ENCODE measurements around the gene COPS4.

Gene COPS4

DNA sequence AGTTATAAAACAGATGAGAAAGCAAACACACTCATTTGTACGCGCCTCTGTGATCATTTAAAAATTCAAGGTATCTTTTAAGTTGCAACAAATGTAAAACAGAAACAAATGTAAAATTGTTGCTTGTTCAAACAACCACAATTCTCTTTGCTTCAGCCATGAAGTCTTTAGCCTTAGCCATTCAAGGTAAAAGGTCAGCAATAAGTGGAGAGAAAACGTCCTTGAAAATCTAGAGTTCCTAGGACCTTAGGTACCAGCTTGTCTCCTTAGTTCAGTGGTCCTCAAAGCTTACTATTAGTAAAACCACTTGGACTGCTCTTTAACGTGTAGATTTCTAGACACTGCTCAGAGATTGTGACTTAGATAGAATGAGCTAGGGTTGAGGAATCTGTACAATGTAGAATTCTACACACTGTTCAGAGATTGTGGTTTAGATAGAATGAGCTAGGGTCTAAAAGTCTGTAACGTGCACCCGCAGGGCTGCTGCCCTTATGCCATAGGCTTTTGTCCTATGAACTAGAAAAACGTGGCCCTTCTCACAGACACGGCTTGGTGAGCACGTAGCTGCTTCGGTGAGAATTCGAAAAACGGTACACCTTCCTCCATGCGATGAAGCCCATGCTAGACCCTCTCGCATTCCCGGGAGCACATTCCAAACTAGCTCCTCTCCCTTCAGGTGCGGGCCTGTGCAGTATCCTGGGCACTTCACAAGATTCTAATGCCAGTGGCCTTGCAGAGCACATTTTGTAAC, 77.9 kb downstream of the COPS4 start:
- H3K36me3 ChIP-seq (ENCODE audit: control insufficient read depth, insufficient read depth, low read length, severe bottlenecking): no peaks in the 10 kb centered on the region
- H3K9ac ChIP-seq (ENCODE audit: low read length): no peak overlapping the region
- DNase-seq (ENCODE audit: low read depth): peak; percentile 54
- peaks cover 16% of the 10 kb centered on the region for H3K4me1 ChIP-seq (ENCODE audit: control insufficient read depth, insufficient read depth, low read length)
- H3K27me3 ChIP-seq (replicated peaks; ENCODE audit: control insufficient read depth, insufficient read depth, low read length): no peaks in the 10 kb centered on the region
- no peaks in the 10 kb centered on the region for H3K9me3 ChIP-seq (ENCODE audit: control insufficient read depth, low read length)
- no peak overlapping the region for H3K4me3 ChIP-seq (ENCODE audit: low read length)

DNA sequence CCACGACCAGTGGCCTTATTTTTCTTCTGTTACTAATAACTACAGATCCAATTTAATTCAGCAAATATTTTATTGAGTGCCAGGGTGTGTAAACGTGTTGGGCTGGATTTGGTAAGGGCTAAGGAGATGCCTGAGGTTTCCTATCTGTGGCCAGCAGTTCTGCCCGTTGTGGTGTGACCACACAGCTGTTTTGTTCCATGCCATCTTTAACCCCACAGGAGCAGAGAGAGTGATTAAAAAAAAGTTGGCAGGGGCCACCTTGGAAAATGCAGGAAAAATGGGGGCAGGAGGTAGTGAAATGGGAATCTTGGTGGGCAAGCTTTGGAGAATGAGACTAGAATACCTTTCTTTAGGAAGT, 78.4 kb downstream of the COPS4 start:
- Histone ChIP-seq H3K36me3 (ENCODE audit: control insufficient read depth, insufficient read depth, low read length, severe bottlenecking) (no peaks in the 10 kb centered on the region), H3K9ac (ENCODE audit: low read length) (no peak overlapping the region), H3K4me1 (ENCODE audit: control insufficient read depth, insufficient read depth, low read length) (peaks cover 16% of the 10 kb centered on the region), H3K9me3 (ENCODE audit: control insufficient read depth, low read length) (no peaks in the 10 kb centered on the region), H3K4me3 (ENCODE audit: low read length) (no peak overlapping the region), H3K27me3 (replicated peaks; ENCODE audit: control insufficient read depth, insufficient read depth, low read length) (no peaks in the 10 kb centered on the region)
- DNase-seq (ENCODE audit: low read depth): no peak

DNA sequence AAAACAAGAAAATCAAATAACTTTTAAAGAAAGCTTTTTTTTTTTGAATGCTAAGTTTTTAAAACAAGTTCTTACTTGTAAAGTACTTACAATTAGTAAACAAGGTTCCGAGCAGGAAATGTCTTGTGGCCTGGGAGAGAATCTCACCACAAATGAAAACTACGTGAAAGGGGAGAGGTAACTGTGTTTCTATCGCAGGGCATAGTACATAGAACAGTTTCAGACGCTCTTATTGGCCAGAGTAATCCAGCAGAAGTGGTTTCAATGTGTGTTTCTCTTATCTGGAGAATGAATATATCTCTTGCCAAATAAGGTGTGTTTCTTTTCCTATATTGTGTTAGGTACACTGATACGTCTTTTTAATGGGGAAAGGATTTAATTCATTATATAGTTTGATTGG, 79.6 kb downstream of the COPS4 start, which contains the start of gene PLAC8:
PLAC8 (minus strand) TSS at position 154 of the 400 bp plus-strand sequence. CDS start 6,808 bp downstream, outside the sequence.
- Histone ChIP-seq H3K4me3 (ENCODE audit: low read length) (no peak within 1 kb of the TSS), H3K9ac (ENCODE audit: low read length) (peak within 1 kb of the TSS; percentile 44), H3K9me3 (ENCODE audit: control insufficient read depth, low read length) (no peaks in the 10 kb centered on the region), H3K4me1 (ENCODE audit: control insufficient read depth, insufficient read depth, low read length) (peaks cover 16% of the 10 kb centered on the region), H3K36me3 (ENCODE audit: control insufficient read depth, insufficient read depth, low read length, severe bottlenecking) (no peaks in the 10 kb centered on the region), H3K27me3 (replicated peaks; ENCODE audit: control insufficient read depth, insufficient read depth, low read length) (no peaks in the 10 kb centered on the region)
- DNase-seq (ENCODE audit: low read depth): no peak

DNA sequence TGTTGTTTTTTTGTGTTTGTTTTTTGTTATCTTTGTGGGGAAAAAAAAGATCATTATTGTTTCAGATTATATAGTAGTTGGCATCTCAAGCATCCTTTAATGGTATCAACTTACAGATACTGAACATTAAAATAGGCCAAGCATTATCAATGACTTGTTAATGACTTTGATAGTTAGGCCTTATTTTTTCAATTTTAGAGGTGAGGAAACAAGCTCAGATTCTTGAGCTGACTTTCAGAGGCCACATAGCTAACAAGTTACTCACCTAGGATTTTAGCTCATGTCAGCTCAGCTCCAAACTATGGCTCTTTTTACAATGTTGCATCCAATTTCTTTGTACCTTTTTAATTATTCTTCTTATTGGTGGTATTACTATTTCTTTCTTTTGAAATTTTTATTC, 80.0 kb downstream of the COPS4 start:
- Histone ChIP-seq H3K27me3 (replicated peaks; ENCODE audit: control insufficient read depth, insufficient read depth, low read length) (no peaks in the 10 kb centered on the region), H3K36me3 (ENCODE audit: control insufficient read depth, insufficient read depth, low read length, severe bottlenecking) (no peaks in the 10 kb centered on the region), H3K9ac (ENCODE audit: low read length) (peak overlapping the region; percentile 44), H3K4me3 (ENCODE audit: low read length) (no peak overlapping the region), H3K4me1 (ENCODE audit: control insufficient read depth, insufficient read depth, low read length) (peaks cover 16% of the 10 kb centered on the region), H3K9me3 (ENCODE audit: control insufficient read depth, low read length) (no peaks in the 10 kb centered on the region)
- peak; percentile 69 for DNase-seq (ENCODE audit: low read depth)

DNA sequence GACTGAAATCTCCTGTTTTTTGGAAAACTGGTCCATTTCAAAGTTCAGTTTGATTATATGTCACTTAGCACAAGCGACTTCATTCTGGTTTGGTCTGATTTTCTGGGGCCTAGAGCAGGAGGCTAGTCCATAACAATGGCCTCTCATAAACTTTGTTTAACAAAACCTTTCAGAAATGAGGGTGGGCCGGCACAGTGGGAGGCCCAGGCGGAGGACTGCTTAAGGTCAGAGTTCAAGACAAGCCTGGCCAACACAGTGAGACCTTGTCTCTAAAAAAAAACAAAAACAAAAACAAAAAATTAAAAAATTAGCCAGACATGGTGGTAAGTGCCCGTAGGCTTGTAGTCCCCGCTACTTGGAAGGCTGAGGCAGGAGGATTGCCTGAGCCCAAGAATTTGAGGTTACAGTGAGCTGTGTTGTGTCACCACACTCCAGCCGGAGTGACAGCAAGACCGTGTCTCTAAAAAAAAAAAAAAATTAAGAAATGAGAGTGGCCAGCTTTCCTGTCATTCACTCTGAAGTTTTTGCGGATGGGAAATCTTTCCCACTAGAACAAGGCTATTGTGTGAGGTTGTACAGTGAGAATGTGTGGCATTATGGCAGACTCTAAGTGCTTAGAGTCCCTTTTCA, 80.8 kb downstream of the COPS4 start:
- H3K9ac ChIP-seq (ENCODE audit: low read length): peak overlapping the region; percentile 44
- peaks cover 10% of the 10 kb centered on the region for H3K4me1 ChIP-seq (ENCODE audit: control insufficient read depth, insufficient read depth, low read length)
- H3K9me3 ChIP-seq (ENCODE audit: control insufficient read depth, low read length): no peaks in the 10 kb centered on the region
- H3K27me3 ChIP-seq (replicated peaks; ENCODE audit: control insufficient read depth, insufficient read depth, low read length): no peaks in the 10 kb centered on the region
- H3K36me3 ChIP-seq (ENCODE audit: control insufficient read depth, insufficient read depth, low read length, severe bottlenecking): no peaks in the 10 kb centered on the region
- DNase-seq (ENCODE audit: low read depth): no peak
- H3K4me3 ChIP-seq (ENCODE audit: low read length): no peak overlapping the region

DNA sequence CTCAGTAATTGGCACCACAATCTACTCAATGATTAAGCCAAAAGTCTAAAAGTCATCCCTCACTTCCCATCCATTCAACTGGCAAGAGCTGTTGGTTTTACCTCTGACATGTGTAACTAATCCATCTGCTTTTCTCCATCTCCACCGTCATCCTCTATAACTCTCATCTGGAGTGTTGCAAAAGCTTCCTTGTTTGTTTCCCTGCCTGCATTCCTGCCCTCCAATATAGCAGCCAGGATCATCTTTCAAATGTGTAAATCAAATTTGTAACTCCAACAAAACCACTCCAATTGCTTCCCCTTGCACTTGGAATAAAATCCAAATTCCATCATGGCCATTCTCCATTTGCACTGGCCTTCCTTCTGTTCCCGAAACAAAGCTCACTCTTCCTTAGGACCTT, 83.9 kb downstream of the COPS4 start:
- Histone ChIP-seq H3K27me3 (replicated peaks; ENCODE audit: control insufficient read depth, insufficient read depth, low read length) (no peaks in the 10 kb centered on the region), H3K9ac (ENCODE audit: low read length) (no peak overlapping the region), H3K9me3 (ENCODE audit: control insufficient read depth, low read length) (peaks cover 7% of the 10 kb centered on the region), H3K36me3 (ENCODE audit: control insufficient read depth, insufficient read depth, low read length, severe bottlenecking) (no peaks in the 10 kb centered on the region), H3K4me3 (ENCODE audit: low read length) (no peak overlapping the region), H3K4me1 (ENCODE audit: control insufficient read depth, insufficient read depth, low read length) (peaks cover 10% of the 10 kb centered on the region)
- peak; percentile 46 for DNase-seq (ENCODE audit: low read depth)

DNA sequence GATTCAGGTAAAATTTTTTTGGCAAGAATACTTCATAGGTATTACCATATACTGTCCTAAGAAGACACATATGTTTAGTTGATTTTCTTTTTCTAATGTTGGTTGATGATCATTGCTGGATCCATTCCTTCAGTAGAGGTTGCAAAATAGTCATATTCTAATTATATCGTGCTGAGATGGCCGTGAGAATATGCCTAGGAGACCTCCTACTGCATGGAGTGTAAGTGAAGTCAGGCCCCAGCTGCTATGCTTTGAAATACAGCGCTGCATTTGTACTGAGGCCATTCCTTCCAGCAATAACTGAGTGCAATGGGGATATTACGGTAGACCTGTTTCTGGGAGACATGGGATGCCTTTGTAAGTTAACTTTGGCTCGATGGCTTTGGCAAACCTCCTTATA, 86.3 kb downstream of the COPS4 start:
- no peak overlapping the region for H3K9ac ChIP-seq (ENCODE audit: low read length)
- H3K27me3 ChIP-seq (replicated peaks; ENCODE audit: control insufficient read depth, insufficient read depth, low read length): no peaks in the 10 kb centered on the region
- no peak for DNase-seq (ENCODE audit: low read depth)
- H3K4me3 ChIP-seq (ENCODE audit: low read length): no peak overlapping the region
- no peaks in the 10 kb centered on the region for H3K4me1 ChIP-seq (ENCODE audit: control insufficient read depth, insufficient read depth, low read length)
- H3K9me3 ChIP-seq (ENCODE audit: control insufficient read depth, low read length): peaks cover 7% of the 10 kb centered on the region
- no peaks in the 10 kb centered on the region for H3K36me3 ChIP-seq (ENCODE audit: control insufficient read depth, insufficient read depth, low read length, severe bottlenecking)

DNA sequence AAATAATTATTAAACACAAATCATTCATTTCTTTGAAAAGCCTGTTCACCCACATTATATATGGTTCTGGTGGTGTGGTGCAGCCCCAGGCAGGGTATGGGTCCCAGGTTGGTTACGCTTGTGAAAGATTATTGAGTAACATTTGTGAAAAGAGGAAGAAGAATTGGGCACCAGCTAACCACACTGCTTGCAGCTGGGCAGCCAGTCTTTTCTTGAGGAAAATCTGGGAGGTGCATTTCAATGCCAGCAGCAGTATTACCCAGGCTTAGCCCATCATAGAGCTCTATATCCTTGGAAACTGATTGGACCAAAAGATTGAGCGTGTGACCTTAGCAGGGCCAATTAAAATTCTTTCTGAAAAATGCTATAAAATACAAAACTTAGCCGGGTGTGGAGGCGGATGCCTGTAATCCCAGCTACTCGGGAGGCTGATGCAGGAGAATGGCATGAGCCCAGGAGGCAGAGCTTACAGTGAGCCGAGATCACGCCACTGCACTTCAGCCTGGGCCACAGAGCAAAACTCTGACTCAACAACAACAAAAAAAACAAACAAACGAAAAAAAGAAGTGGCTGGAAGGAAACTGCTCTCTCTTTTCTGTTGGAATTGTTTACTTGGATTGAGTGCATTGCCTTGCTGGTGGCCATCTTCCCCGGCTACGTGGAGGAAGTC, 89.3 kb downstream of the COPS4 start:
- no peaks in the 10 kb centered on the region for H3K27me3 ChIP-seq (replicated peaks; ENCODE audit: control insufficient read depth, insufficient read depth, low read length)
- no peak for DNase-seq (ENCODE audit: low read depth)
- no peaks in the 10 kb centered on the region for H3K36me3 ChIP-seq (ENCODE audit: control insufficient read depth, insufficient read depth, low read length, severe bottlenecking)
- peaks cover 4% of the 10 kb centered on the region for H3K4me1 ChIP-seq (ENCODE audit: control insufficient read depth, insufficient read depth, low read length)
- H3K9ac ChIP-seq (ENCODE audit: low read length): no peak overlapping the region
- peaks cover 7% of the 10 kb centered on the region for H3K9me3 ChIP-seq (ENCODE audit: control insufficient read depth, low read length)
- no peak overlapping the region for H3K4me3 ChIP-seq (ENCODE audit: low read length)
